Measurements from ENCODE around the gene MT1X.

GRCh38 chr16:56728980-56729734 is 46.9 kb downstream of the MT1X start:
- TF ChIP-seq FOXA1 (IDR thresholded peaks at IDR 0.05), result no peak
- no peak for TF ChIP-seq RAD21 (IDR thresholded peaks at IDR 0.05)
